Transverse colon (tissue), 4 donors: ENCODE measurements around the gene LANCL1.

Source experiments
- CTCF ChIP-seq, 5 experiments: fragments of 200-600 bp in 3 of 5; fragments of 450-650 bp in 2 of 5; sonication (generic) in 3 of 5; IDR thresholded peaks; 1 replicate in 2 of 5; 2 replicates in 3 of 5; pipeline ENCODE4 v1.5.1; 2016 to 2017; ENCODE audit warnings: antibody characterized with exemption in 5 of 5, inconsistent platforms in 3 of 5, mild to moderate bottlenecking in 2 of 5, moderate library complexity in 1 of 5
- EP300 ChIP-seq: sonication (generic); formaldehyde crosslinking; IDR thresholded peaks from one replicate; pipeline ENCODE4 v1.6.1; 2017; ENCODE audit warnings: antibody characterized with exemption, low read depth
- POLR2A ChIP-seq: fragments of 450-650 bp; IDR thresholded peaks from one replicate; pipeline ENCODE4 v1.6.1; 2016; ENCODE audit warnings: antibody characterized with exemption, mild to moderate bottlenecking, moderate library complexity
- POLR2AphosphoS5 ChIP-seq, 3 donors: sonication (generic); formaldehyde crosslinking; IDR thresholded peaks; one replicate each; pipeline ENCODE4 v1.6.1; 2016; ENCODE audit warnings: antibody characterized with exemption in 3 of 3

GRCh38 chr2:210519594-210519993 is 43.0 kb upstream of the LANCL1 start:
- TF ChIP-seq EP300 = no peak
- no peak for TF ChIP-seq CTCF (IDR thresholded peaks at IDR 0.05)
- TF ChIP-seq POLR2AphosphoS5 (IDR thresholded peaks at IDR 0.05) = no peak
- TF ChIP-seq POLR2A = no peak
